Heart left ventricle (tissue), 13 donors: Measurements from ENCODE around the gene ERBB2.

Experiments
- POLR2A ChIP-seq, 2 donors: fragments of 450-650 bp; IDR thresholded peaks; one replicate each; pipeline ENCODE4 v1.6.1; 2017; ENCODE audit warnings: antibody characterized with exemption in 2 of 2, mild to moderate bottlenecking in 2 of 2, moderate library complexity in 2 of 2
- TF ChIP-seq, protein P1 (sequence below), 12 donors: fragments of 200-600 bp; sonication (generic) in 4 of 12; IDR thresholded peaks; one replicate each; pipeline versions ENCODE4 v1.5.0 to v1.8.0; 2018 to 2022; ENCODE audit warnings: antibody characterized with exemption in 12 of 12, mild to moderate bottlenecking in 5 of 12
- donor health status: ischemic (EF 13 %, LVEDD 7.1; RV severe dilation, severe dysfunction).
- donor health status: DM: no; HTN: yes; CAD: no.
- donor health status: DM: no; HTN: no; CAD: no.
- donor health status: ischemic (EF 25% LVEDD 6.9; RV normal size, moderate dysfunction).
- donor health status: ischemic (EF 25% LVEDD 5.7; RV mildly dilated, moderate dysfunction).
- donor health status: ischemic (EF 35%, LVEDD 5.7; RV mildly dilated, moderate dysfunction).
- donor health status: nonischemic (EF 11% LVEDD 7.7; RV severe dilation, severe dysfunction).
- donor health status: DM: yes; HTN: yes; CAD: no.
- donor health status: PGD.
- donor health status: ischemic (EF 29% LVEDD 5.4; RV normal size, mild dysfunction).
- donor health status: nonischemic (EF 23%, LVEDD 6.1; RV moderate dilation, normal function).

DNA sequence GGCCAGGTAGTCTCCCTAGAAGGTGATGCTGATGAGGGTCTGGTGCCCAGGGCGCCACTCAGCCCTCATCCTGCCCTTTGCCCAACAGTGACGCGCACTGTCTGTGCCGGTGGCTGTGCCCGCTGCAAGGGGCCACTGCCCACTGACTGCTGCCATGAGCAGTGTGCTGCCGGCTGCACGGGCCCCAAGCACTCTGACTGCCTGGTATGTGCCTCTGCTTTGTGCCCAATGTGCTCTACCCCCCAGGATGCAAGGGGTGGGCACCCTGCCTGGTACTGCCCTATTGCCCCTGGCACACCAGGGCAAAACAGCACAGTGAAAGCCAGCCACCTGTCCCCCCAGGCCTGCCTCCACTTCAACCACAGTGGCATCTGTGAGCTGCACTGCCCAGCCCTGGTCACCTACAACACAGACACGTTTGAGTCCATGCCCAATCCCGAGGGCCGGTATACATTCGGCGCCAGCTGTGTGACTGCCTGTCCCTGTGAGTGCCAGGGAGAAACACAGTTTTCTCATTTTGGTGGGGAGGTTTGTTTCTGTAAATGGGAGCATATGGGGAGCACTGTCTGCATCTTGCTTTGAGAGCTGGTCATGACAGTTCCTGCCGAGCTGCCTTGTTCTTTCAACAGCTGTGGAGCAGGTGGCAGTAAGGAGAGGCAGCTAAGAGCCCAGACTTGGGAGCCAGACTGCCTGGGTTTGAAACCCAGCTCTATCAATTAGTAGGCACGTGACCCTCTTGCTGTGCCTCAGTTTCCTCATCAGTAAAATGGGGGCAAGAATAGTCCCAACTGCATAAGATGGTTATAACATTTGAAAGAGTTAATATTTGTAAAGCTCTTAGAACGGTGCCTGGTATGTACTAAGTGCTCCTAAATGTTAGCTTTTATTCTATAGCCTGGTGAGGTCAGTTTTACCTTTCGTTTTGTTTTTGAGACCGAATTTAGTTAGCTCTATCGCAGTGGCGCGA lies 10.4 kb downstream of the ERBB2 start:
- TF ChIP-seq, protein P1, sequence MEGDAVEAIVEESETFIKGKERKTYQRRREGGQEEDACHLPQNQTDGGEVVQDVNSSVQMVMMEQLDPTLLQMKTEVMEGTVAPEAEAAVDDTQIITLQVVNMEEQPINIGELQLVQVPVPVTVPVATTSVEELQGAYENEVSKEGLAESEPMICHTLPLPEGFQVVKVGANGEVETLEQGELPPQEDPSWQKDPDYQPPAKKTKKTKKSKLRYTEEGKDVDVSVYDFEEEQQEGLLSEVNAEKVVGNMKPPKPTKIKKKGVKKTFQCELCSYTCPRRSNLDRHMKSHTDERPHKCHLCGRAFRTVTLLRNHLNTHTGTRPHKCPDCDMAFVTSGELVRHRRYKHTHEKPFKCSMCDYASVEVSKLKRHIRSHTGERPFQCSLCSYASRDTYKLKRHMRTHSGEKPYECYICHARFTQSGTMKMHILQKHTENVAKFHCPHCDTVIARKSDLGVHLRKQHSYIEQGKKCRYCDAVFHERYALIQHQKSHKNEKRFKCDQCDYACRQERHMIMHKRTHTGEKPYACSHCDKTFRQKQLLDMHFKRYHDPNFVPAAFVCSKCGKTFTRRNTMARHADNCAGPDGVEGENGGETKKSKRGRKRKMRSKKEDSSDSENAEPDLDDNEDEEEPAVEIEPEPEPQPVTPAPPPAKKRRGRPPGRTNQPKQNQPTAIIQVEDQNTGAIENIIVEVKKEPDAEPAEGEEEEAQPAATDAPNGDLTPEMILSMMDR (IDR thresholded peaks at IDR 0.05), result no peak
- TF ChIP-seq POLR2A (IDR thresholded peaks at IDR 0.05), result no peak
